ENCODE measurements around the gene ARF5.

Gene ARF5

DNA sequence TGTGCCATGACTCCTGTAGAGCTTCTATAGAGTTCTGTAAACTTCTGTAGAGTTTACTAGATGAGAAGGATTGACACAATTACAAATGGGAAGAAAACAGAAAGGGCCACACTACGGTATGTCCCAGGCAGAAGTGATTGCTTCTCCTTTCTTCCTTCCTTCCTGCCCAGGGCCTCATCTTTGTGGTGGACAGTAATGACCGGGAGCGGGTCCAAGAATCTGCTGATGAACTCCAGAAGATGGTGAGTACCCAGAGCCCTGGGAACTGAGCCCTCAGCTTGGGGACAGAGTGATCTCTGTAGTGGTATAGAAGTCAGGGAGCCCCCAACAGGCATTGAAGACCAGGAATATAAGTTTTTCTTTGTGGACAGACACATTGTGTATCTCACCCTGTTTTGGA is 1.7 kb downstream of the ARF5 start:
- DNase-seq, result no peak

DNA sequence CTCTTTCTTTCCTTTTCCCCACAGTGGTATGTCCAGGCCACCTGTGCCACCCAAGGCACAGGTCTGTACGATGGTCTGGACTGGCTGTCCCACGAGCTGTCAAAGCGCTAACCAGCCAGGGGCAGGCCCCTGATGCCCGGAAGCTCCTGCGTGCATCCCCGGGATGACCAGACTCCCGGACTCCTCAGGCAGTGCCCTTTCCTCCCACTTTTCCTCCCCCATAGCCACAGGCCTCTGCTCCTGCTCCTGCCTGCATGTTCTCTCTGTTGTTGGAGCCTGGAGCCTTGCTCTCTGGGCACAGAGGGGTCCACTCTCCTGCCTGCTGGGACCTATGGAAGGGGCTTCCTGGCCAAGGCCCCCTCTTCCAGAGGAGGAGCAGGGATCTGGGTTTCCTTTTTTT is 3.0 kb downstream of the ARF5 start:
- DNase-seq, result no peak

- no peak for DNase-seq
Observed at GRCh38 chr7:127591591-127591990, 3.4 kb downstream of the ARF5 start.

- DNase-seq, result no peak
Observed at GRCh38 chr7:127592550-127592949, 4.3 kb downstream of the ARF5 start.

DNA sequence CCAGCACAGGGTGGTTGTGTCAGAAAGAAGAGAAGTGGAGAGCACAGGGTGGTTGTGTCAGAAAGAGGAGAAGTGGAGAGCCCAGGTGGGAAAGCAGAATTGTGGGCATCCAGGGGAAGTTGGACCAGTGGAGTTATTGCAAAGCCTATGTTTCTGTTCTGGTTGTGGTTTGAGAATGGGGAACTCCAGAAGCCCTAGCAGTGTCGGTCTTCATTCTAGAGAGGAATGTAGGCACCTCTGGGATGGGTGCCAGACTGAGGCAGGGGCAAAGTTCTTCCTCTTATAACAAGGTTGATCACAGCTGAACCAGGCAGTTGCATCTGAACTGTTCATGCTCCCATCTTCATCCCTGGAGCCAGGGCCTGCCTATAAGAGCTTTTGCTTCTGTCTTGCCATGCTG is 6.3 kb downstream of the ARF5 start:
- DNase-seq, result peak; percentile 96 to 98

DNA sequence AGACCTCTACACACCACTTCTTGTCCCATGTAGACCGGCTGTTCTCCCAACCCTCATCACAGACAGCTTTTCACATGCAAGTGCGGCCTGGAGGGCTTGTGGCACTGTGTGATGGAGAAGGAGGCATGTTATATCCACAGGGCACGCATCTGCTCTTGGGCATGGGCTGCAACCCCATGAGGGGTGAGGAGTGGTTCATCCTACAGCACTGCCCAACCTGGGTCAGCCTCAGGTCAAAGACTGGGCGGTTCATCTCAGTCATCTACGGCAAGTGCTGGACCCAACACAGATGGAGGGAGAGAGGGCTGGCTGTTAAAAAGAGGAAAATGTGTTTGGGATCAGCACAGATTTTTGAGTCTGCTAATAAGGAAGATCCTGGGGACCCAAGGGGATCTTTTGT is 7.5 kb downstream of the ARF5 start:
- DNase-seq, result no peak

- DNase-seq, result no peak
Observed at GRCh38 chr7:127598318-127598717, 10.1 kb downstream of the ARF5 start.

DNA sequence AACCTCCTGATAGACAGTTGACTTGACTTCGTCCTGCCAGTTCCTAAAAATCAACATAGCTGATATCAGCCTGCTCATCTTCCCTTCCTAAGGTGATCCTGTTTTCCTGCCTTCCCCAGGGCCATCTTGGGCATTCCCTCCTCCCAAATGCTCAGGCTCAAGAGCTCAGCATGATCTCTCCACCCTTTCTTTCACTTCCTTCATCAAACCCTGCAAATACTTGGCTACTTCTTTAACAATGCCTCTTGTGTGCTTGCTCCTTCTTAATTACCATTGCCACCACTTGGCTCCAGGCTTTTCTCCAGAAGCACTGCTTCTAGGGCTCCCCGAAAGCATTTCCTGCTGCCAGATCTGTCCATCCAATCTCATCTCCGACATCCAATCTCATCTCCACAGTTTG is 12.7 kb downstream of the ARF5 start:
- DNase-seq, result no peak

GRCh38 chr7:127608446-127608845 is 20.2 kb downstream of the ARF5 start:
- no peak for DNase-seq

DNA sequence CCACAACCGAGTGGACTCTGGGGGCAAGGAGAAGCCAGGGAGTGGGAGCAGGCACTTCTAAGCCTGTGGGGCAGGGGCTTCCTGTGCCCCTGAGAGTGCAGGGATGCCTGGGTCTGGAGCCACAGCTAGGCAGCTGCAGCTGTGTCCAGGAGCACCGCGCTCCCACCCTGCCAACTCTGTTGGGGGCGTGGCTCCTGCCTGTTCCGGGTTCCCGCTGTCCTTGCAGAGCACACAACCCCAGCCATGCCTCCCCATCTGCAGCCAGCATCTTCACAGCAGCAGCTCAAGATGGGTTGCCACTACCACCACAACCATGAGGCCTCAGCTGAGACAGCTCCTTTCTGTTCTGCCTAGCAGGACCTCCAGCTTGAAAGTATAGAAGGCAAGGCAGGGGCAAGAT is 21.1 kb downstream of the ARF5 start:
- no peak for DNase-seq

DNA sequence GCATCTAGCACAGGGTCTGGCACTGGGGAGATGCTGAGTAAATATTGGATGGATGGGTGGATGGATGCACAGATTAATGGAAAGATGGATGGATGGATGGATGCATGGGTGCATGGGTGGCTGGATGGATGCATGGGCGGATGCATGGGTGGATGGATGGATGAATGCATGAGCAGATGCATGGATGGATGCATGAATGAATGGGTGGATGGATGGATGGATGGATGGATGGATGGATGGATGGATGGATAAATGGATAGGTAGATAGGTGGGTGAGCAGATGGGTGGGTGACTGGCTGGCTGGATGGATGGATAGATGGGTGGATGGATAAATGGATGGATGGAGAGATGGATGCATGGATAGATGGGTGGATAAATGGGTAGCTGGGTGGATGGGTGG is 24.1 kb downstream of the ARF5 start:
- DNase-seq, result no peak

DNA sequence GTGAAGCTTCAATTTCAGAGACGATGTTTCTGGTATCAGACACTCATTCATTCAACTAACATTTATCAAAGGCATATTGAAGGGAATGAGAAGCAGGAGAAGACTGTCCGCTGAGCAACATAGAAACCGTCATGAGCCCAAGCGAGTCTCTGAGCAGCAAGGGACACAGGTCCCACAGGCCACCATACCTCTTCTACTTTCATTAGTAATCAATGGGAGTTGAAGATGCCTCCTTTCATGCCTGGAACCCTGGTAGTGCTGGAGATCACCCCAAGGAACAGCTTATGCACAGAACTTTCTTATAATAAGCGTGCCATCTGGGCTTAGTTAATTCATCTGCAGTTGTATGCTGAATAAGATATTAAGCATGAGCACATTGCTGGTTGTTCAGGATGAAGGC is 28.5 kb downstream of the ARF5 start:
- no peak for DNase-seq

- DNase-seq, result no peak
Observed at GRCh38 chr7:127618042-127618441, 29.8 kb downstream of the ARF5 start, which contains the start of gene PAX4. PAX4 (minus strand) TSS chr7:127618142; CDS start chr7:127615928, 2,214 bp downstream.

- no peak for DNase-seq
Observed at GRCh38 chr7:127618775-127619174, 30.6 kb downstream of the ARF5 start.

DNA sequence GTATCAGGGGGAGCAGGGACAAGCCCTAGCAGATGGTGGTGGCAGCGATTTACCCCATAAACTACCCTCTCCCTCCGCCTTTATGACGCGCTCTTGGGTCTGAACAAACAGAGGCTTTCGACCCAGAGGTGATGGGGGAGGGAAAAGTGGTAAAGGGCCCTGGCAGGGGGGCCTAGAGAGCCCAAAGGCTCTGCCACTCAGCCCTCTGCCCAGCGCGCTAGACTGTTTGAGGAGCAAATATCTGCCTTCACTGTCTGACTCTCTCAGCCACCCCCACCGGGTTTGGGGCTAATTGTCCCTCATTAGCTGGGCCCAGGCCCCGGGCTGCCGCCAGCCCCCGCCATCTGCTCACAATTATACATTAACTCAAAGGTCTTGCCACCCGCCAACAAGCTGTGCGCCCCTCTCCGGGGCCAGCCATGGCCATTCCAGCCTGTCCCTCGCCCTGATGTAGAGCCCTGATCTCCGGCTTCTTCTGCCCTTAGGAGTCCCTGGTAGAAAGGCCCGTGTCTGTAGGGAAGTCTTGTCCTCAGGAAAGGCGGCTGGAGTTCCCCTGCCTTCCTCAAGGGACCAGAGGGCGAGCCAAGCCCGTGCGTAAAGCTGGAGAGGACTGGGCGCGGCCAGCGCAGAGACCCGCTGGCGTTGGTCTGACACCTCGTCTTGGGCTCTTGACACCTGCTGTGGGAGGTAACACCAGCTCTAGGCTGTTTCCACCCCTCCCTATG is 31.6 kb downstream of the ARF5 start:
- no peak for DNase-seq

- peak; percentile 48 to 59 for DNase-seq
Observed at GRCh38 chr7:127620406-127621233, 32.4 kb downstream of the ARF5 start.

DNA sequence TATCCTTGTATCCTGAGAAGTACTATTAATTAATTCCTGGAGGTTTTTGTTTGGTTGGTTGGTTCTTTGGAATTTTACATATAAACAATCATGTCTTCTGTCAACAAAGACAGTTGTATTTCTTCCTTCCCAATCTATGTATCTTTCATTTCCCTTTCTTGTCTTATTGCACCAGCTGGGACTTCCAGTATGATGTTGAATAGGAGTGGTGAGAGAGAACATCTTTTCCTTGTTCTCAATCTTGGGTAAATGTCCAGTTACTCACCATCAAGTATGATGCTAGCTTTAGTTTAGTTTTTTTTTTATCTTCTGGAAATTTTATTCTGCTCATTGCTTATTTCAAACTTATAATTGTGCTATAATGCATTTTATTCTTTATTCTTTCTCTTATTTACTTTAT is 37.1 kb downstream of the ARF5 start:
- no peak for DNase-seq

DNA sequence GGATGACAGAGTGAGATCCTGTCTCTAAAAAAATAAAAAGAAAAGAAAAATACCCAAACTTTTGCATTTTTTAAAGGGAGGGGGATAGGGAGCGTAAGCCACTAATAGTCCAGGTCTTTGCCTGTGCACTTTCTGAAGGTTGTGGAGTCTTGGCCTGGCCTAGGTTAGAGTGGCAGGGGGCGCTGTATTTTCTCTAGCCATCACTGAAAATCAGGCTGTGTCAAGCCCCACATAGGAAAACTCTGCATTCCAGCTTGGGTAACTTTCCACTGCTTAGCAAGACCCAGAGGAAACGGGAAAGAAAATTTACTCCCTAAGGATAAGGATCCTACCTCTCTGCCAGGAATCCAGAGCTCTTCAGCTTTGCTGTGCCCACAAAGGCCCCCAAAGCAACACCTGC is 40.2 kb downstream of the ARF5 start:
- no peak for DNase-seq

- DNase-seq, result peak; percentile 65 to 66
Observed at GRCh38 chr7:127629268-127629854, 41.1 kb downstream of the ARF5 start.

GRCh38 chr7:127632276-127632910 is 44.2 kb downstream of the ARF5 start:
- no peak for DNase-seq

DNA sequence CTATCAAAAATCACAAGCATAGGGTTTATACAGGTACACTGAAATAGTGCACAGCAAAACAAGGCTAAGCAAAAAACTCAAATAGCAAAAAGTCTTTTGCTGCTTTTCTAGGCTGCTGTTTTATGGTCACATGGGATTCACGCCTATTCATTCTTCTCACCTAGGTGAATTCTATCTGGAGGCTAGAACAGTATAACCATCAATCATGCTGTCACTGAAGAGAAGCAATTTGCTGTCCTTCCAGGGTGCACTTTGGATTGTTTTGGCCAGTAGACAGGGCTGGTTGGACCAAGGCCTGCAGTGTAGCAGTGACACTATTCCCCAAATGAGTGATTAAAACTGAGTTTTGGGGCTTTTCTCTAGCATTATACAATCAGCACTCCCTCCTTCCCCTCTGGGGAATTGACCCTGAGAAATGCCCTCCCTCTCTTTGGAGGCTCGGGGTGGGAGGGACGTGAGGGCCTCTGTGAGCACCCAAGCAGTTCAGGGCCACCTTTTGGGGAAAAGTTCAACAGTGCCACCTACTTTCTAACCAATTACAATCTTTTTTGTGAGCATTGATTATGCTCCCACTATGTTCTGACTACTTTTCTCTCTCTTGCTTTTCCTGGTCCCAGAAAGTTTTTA is 47.6 kb downstream of the ARF5 start:
- DNase-seq, result no peak

DNA sequence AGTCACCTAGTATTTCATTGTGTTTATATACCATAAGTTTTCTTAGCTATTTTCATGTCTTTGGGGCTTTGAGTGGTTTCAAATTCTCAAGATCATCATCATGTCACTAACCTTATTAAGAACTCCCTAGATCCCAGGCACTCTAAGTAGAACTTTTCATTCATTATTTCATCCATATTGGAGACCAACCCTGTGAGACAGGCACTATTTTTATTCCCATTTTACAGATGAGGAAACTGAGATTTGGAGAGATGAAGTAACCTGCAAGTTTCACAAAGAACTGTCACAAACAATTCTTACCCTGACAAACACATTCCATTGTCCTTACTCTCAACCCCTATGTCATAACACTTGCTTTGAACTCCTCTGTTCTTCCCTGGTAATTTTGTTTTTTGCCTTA is 50.0 kb downstream of the ARF5 start:
- DNase-seq, result no peak

Data from Kasumi-1 (cell line).